HAP-1 (cell line): ENCODE data around the gene ZSCAN5B.
"Not testable (repeated sequence)": the region's sequence is repeated elsewhere in the genome, so short reads cannot be mapped to it uniquely, and the experiment has no call there.

Experiments used
- DNase-seq, 2 experiments: peaks; one replicate each; pipeline ENCODE4 v3.0.0-alpha.2; 2016 to 2020; ENCODE audit warnings: low spot score in 2 of 2
- H3K27me3 ChIP-seq: fragments of 250-450 bp; sonication (Bioruptor Pico); 2 replicates; pipeline ENCODE4 v1.5.1; 2020; ENCODE audit warnings: low read depth, mild to moderate bottlenecking, moderate library complexity
- H3K36me3 ChIP-seq: fragments of 250-450 bp; sonication (Bioruptor Pico); replicated peaks from 2 replicates; pipeline ENCODE4 v1.5.1; 2020; ENCODE audit warnings: mild to moderate bottlenecking
- H3K4me1 ChIP-seq: fragments of 250-450 bp; sonication (Bioruptor Pico); 2 replicates; pipeline ENCODE4 v1.5.1; 2020; ENCODE audit warnings: mild to moderate bottlenecking
- H3K4me3 ChIP-seq: fragments of 250-450 bp; sonication (Bioruptor Pico); 2 replicates; pipeline ENCODE4 v1.5.1; 2020; ENCODE audit warnings: mild to moderate bottlenecking, moderate library complexity
- H3K9me3 ChIP-seq: fragments of 250-450 bp; sonication (Bioruptor Pico); 2 replicates; pipeline ENCODE4 v1.5.1; 2020; ENCODE audit warnings: mild to moderate bottlenecking, moderate library complexity
- in situ Hi-C: fragments of 300-500 bp; cut with MboI; formaldehyde crosslinking; loops from 3 replicates; pipeline ENCODE4 v1.14.3; 2020; ENCODE audit warnings: low sequenced_read_pairs, inconsistent platforms, mixed read lengths

Gene ZSCAN5B

DNA sequence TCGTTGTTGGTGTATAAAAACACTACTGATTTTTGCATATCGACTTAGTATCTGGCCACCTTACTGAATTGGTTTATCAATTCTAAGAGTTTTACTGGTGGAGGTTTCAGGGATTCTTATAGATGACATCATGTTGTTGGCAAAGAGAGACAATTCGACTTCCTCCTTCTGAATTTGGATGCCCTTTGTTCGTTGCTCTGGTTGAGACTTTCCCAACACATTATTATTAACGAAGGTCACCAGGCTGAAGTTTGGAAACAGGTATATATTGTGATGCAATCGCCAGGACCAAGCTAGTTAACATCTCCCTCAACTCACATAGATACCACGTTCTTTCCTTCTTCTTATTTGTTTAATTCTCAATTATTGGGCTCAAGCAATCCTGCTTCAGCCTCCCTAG lies 2.1 kb upstream of the ZSCAN5B start:
- no peak for DNase-seq
- Histone ChIP-seq H3K4me1 (no peaks in the 10 kb centered on the region), H3K4me3 (no peak overlapping the region), H3K27me3 (no peaks in the 10 kb centered on the region), H3K9me3 (no peaks in the 10 kb centered on the region), H3K36me3 (no peaks in the 10 kb centered on the region)
- in situ Hi-C loops: no loop called here

DNA sequence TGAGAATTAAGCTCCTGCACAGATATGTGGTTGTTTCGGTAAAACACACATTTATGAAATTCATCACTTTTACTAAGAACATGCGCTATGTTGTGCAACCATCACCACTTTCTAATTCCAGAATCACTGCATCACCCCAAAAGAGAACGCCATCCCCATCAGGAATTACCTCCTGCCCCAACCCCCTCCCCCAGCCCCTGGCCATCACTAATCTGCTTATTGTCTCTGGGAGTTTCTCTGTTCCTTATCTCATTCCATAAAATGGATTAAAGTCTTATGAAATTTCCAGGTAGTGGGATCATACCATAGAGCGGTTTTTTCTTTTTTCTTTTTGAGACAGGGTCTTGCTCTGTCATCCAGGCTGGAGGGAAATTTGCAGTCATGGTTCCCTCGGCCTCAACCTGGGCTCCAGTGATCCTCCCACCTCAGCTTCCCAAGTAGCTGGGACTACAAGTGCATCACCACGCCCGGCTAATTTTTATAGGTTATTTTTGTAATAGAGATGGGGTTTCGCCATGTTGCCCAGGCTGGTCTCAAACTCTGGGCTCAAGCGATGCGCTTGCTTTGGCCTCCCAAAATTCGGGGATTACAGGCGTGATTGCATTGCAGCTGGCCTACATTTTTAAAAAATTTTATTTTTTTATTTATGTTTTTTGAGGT lies 3.5 kb downstream of the ZSCAN5B start:
- in situ Hi-C loops: no loop called here
- H3K4me3 ChIP-seq: no peak overlapping the region
- no peak for DNase-seq
- H3K4me1 ChIP-seq: no peaks in the 10 kb centered on the region
- no peaks in the 10 kb centered on the region for H3K36me3 ChIP-seq
- H3K27me3 ChIP-seq: no peaks in the 10 kb centered on the region
- H3K9me3 ChIP-seq: no peaks in the 10 kb centered on the region

DNA sequence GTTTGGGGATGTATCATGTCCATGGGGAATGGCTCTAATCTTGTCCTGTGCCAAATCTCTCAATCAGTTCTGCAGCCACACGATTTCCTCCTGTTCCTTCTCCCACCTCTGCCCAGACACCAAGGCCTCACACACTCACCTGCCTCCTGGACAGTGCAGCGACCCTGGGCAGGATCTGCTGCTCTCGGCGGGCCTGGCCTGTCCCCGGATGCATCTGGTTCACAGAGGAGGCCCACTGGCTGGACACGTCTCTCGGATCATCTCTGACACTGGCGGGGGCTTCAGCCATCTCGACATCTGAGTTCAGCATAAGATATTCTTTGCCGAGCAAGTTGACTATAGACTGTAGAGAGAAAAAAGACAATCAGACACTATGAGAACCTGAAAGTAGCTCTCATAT lies 5.9 kb downstream of the ZSCAN5B start:
- in situ Hi-C loops: no loop called here
- Histone ChIP-seq H3K9me3 (no peaks in the 10 kb centered on the region), H3K36me3 (no peaks in the 10 kb centered on the region), H3K27me3 (no peaks in the 10 kb centered on the region), H3K4me1 (no peaks in the 10 kb centered on the region), H3K4me3 (no peak overlapping the region)
- DNase-seq: no peak

DNA sequence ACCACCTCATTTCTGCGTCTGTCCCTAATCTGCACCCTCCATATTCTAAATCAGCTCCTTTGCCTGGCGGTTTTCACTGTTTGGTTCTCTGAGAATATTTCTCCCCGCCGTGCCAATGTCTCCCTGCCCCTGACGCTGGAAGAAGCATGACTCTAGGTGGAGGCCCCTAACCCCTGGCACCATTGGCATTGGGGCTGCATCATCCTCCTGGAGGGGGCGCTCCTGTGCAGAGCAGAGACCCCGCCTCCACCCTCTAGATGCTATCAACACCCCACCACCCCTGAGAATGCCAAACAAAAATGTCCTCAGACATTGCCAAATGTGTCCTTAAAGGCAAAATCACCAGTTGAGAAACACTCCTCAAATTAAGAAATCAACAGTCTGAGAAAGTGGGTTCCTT lies 6.5 kb downstream of the ZSCAN5B start:
- in situ Hi-C loops: no loop called here
- Histone ChIP-seq H3K4me3 (no peak overlapping the region), H3K4me1 (no peaks in the 10 kb centered on the region), H3K36me3 (no peaks in the 10 kb centered on the region), H3K27me3 (no peaks in the 10 kb centered on the region), H3K9me3 (no peaks in the 10 kb centered on the region)
- DNase-seq: no peak

DNA sequence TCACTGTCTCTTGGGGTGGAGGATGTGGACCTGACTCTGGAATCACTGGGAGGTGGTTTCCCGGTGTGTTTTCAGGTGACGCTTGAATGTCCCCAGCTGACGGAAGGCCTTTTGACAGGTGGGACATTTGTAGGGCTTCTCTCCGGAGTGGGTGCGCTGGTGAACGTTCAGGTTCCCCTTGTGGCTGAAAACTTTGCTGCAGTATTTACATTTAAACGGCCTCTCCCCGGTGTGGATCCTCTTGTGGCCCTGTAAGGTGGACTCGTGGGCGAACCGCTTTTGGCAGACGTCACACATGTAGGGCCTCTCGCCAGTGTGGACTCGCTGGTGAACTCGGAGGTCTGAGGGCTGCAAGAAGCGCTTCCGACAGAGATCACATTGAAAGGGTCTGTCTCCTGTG lies 7.8 kb downstream of the ZSCAN5B start:
- no peak for DNase-seq
- Histone ChIP-seq H3K4me1 (no peaks in the 10 kb centered on the region), H3K27me3 (no peaks in the 10 kb centered on the region), H3K4me3 (no peak overlapping the region), H3K36me3 (no peaks in the 10 kb centered on the region), H3K9me3 (no peaks in the 10 kb centered on the region)
- in situ Hi-C loops: no loop called here

DNA sequence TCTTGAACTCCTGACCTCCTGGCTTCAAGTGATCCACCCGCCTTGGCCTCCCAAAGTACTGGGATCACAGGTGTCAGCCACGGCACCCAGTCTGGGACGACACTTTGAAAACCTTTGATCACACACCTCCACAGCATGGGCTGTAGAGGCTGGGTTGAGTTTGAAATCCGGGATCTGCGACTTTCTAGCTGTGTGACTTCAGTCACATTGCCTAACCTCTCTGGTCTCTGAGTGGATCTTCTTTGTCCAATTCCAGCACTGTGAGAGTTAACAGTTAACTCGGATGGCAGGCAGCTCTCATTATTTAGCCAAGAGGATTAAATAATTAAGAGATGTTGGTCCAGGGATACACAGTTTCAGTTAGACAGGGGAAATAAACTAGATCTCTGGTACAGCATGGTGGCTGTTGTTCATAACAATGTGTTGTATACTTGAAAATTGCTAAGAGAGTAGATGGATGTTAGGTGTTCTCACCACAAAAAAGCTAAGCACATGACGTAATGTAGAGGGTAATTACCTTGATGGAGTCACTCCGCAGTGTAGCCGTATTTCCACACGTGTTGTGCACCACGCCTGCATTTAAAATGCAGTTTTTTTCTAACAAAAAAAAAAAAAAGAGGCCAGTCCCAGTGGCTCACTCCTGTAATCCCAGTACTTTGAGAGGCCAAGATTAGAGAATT lies 19.9 kb downstream of the ZSCAN5B start:
- no peak for DNase-seq
- H3K4me3 ChIP-seq: no peak overlapping the region
- no peaks in the 10 kb centered on the region for H3K4me1 ChIP-seq
- no peaks in the 10 kb centered on the region for H3K36me3 ChIP-seq
- in situ Hi-C loops: loop anchor here (10.0 kb wide), 1 partner anchor 103 kb away; no protein-coding TSS in a partner anchor
- no peaks in the 10 kb centered on the region for H3K27me3 ChIP-seq
- H3K9me3 ChIP-seq: no peaks in the 10 kb centered on the region

DNA sequence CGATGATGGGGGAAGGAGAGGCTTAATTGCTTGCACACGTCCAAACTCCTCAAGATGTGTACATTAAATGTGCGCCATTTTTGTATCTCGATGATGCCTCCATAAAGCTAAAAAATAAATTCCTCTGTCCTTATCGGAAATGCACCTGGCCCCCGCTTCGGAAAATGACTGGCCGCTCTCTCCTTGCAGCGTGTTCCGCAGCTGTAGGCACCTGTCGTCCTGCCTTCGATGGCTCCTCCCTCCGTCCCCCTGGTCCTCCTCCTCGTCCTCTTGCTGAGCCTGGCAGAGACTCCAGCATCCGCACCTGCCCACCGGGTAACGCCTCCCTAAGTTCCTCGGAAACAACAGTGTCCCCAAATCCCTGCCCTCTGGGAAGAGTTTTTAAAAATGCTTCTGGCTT lies 20.7 kb downstream of the ZSCAN5B start:
- H3K9me3 ChIP-seq: no peaks in the 10 kb centered on the region
- H3K36me3 ChIP-seq: no peaks in the 10 kb centered on the region
- H3K4me1 ChIP-seq: no peaks in the 10 kb centered on the region
- in situ Hi-C loops: loop anchor here (10.0 kb wide), 1 partner anchor 102 kb away; no protein-coding TSS in a partner anchor
- no peaks in the 10 kb centered on the region for H3K27me3 ChIP-seq
- no peak for DNase-seq
- no peak overlapping the region for H3K4me3 ChIP-seq

DNA sequence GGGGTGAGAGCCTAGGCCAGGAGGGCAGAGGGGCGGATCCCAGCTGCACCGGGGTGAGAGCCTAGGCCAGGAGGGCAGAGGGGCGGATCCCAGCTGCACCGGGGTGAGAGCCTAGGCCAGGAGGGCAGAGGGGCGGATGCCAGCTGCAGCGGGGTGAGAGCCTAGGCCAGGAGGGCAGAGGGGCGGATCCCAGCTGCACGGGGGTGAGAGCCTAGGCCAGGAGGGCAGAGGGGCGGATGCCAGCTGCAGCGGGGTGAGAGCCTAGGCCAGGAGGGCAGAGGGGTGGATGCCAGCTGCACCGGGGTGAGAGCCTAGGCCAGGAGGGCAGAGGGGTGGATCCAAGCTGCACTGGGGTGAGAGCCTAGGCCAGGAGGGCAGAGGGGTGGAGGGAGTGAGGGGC lies 21.3 kb downstream of the ZSCAN5B start:
- H3K4me1 ChIP-seq, DNase-seq, H3K4me3 ChIP-seq, H3K27me3 ChIP-seq, H3K9me3 ChIP-seq, H3K36me3 ChIP-seq: not testable (repeated sequence)
- in situ Hi-C loops: loop anchor here (10.0 kb wide), 1 partner anchor 102 kb away; no protein-coding TSS in a partner anchor

DNA sequence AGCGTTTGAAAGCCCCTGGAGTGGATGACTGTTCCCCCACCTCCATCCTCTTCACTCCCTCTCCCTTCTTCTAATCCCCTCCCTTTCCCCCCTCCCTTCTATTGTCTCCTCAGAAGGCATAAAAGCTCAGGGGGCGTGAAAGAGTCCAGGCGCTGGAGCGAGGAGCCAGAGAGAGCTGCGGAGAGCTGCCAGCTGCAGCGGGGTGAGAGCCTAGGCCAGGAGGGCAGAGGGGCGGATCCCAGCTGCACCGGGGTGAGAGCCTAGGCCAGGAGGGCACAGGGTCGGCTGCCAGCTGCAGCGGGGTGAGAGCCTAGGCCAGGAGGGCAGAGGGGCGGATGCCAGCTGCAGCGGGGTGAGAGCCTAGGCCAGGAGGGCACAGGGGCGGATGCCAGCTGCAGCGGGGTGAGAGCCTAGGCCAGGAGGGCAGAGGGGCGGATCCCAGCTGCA lies 21.7 kb downstream of the ZSCAN5B start, which contains the start of gene GALP:
Gene GALP, plus strand, starts transcription at position 148 of the 447 bp plus-strand sequence. CDS start 1,101 bp downstream, outside the sequence.
- H3K9me3 ChIP-seq, DNase-seq, H3K27me3 ChIP-seq, H3K4me3 ChIP-seq, H3K4me1 ChIP-seq, H3K36me3 ChIP-seq: not testable (repeated sequence)
- in situ Hi-C loops: loop anchor here (10.0 kb wide), 1 partner anchor 101 kb away; no protein-coding TSS in a partner anchor

DNA sequence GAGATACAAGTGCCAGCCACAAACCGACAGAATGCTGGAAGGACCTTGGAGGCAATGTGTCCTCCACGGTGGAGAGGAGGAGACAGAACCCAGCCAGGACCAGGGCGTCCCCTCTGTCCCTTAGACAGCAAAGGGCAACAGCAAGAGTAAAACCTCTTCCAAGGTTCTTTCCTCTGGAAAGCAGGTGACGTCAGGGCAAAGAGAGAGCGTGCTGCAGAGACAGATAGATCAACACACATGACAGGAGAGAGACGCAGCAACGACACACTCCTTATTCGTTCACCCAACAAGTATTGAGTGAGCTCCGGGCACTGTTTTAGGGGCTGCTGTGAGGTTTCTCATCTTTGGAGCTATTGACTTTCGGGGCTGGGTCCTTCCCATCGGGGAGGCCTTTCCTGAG lies 23.0 kb downstream of the ZSCAN5B start:
- Histone ChIP-seq H3K4me3 (no peak overlapping the region), H3K4me1 (no peaks in the 10 kb centered on the region), H3K9me3 (no peaks in the 10 kb centered on the region), H3K36me3 (no peaks in the 10 kb centered on the region), H3K27me3 (no peaks in the 10 kb centered on the region)
- in situ Hi-C loops: loop anchor here (10.0 kb wide), 1 partner anchor 100 kb away; no protein-coding TSS in a partner anchor
- no peak for DNase-seq

DNA sequence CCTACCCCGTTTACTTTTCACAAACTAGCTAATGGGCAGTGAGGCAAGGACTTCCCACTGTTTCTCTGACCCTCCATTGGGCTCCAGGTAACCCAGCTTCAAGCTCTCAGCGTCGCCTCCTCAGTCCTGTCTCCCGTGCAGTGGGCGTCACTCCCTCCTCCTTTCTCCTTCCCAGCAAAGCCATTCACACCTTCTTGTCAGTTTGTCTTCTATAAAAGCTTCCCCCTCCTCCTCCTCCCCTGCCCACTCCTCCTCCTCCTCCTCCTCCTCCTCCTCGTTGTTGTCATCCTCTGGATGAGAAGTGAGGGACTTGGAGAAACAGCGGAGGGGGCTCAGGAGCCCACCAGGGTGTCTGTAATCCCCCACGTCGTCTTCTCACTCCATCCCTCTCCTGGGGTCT lies 23.5 kb downstream of the ZSCAN5B start:
- Histone ChIP-seq H3K4me3 (no peak overlapping the region), H3K27me3 (no peaks in the 10 kb centered on the region), H3K36me3 (no peaks in the 10 kb centered on the region), H3K9me3 (no peaks in the 10 kb centered on the region), H3K4me1 (no peaks in the 10 kb centered on the region)
- no peak for DNase-seq
- in situ Hi-C loops: loop anchor here (10.0 kb wide), 1 partner anchor 99 kb away; no protein-coding TSS in a partner anchor

DNA sequence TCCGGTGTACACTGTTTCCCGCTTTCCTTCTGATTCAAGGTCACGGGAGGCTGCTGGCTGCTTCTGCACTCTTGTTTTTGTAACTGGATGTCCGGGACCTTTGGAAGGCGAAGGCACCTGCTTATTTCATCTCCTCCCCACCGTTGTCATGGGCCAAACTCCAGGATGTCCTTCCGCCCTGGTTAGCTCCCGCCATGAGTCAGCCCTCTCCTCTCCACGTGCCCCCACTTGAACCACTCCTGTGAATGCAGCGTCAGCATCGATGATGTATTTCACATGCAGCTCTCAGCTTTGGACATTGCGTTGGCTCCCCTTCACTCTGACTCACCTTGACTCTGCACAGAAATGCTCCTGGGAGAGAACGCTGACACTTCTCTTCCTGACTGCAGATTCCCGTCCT lies 27.3 kb downstream of the ZSCAN5B start:
- Histone ChIP-seq H3K27me3 (no peaks in the 10 kb centered on the region), H3K4me3 (no peak overlapping the region), H3K4me1 (no peaks in the 10 kb centered on the region), H3K9me3 (no peaks in the 10 kb centered on the region), H3K36me3 (no peaks in the 10 kb centered on the region)
- in situ Hi-C loops: loop anchor here (10.0 kb wide), 1 partner anchor 95 kb away; no protein-coding TSS in a partner anchor
- no peak for DNase-seq

DNA sequence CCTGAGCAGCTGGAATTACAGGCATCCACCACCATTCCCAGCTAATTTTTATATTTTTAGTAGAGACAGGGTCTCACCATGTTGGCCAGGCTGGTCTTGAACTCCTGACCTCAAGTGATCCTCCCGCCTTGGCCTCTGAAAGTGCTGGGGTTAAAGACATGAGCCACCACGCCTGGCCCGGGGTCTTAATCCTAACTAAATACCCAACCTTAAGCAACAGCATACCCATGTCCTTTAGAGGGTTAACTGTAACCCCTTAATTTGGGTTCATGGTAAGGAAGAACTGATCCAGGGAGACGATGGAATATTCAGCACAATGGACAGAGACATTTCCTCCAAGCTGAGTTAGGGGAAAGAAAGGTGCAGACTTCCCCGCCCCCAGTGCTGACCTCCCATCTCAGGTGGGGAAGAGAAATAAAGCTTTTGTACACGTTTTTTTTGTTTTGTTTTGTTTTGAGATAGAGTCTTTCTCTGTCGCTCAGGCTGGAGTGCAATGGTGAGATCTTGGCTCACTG lies 30.5 kb downstream of the ZSCAN5B start:
- no peaks in the 10 kb centered on the region for H3K27me3 ChIP-seq
- in situ Hi-C loops: loop anchor here (5.0 kb wide), 1 partner anchor 70 kb away; no protein-coding TSS in a partner anchor
- no peak overlapping the region for H3K4me3 ChIP-seq
- no peaks in the 10 kb centered on the region for H3K9me3 ChIP-seq
- DNase-seq: no peak
- no peaks in the 10 kb centered on the region for H3K36me3 ChIP-seq
- no peaks in the 10 kb centered on the region for H3K4me1 ChIP-seq

DNA sequence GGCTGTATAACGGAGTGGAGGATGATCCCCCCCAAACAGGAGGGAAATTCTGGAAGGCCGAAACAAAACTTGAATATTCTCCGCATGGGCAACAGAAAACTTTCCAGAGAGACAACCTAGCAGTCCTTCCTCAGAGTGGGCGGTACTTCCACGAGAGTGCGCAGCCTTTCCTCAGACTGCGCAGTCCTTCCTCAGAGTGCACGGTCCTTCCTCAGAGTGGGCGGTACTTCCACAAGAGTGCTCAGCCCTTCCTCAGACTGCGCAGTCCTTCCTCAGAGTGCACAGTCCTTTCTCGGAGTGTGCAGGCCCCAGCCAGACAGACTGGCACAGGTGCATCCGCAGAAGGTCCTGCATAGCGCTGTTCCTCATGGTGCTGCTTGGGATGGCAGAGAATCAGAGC lies 34.5 kb downstream of the ZSCAN5B start:
- Histone ChIP-seq H3K27me3 (no peaks in the 10 kb centered on the region), H3K4me1 (no peaks in the 10 kb centered on the region), H3K36me3 (no peaks in the 10 kb centered on the region), H3K4me3 (no peak overlapping the region), H3K9me3 (no peaks in the 10 kb centered on the region)
- no peak for DNase-seq
- in situ Hi-C loops: no loop called here
